Endothelial cell of umbilical vein (primary cell): ENCODE measurements around the gene REEP2. TPM values are rescaled to one million over a fixed set of nuclear protein-coding genes. Genes with fewer than 3 reads are reported as not detected.

Experiments
- BruUV-seq: library from RNA; stranded (reverse); fragments of 400-500 nt; replicated peaks from 2 replicates; lab custom pipeline; 2021; lab: Mats Ljungman, UMichigan
- CTCF ChIA-PET: fragments of 300-600, 350-600 bp; sonication (Branson Sonifier 250); formaldehyde crosslinking; loops from one replicate; lab custom pipeline; 2021; ENCODE audit warnings: antibody characterized with exemption, inconsistent platforms; lab: Charles Lee
- POLR2A ChIA-PET: fragments of 300-600, 350-600 bp; sonication (Branson Sonifier 250); formaldehyde crosslinking; loops from one replicate; lab custom pipeline; 2021; ENCODE audit warnings: antibody characterized with exemption, inconsistent platforms; lab: Charles Lee
- DNase-seq: peaks from one replicate; pipeline ENCODE4 v3.0.0-alpha.2; 2011; ENCODE audit warnings: low read depth, low spot score
- FAIRE-seq: peaks from 2 replicates; lab custom pipeline; 2011; peaks lifted over from hg19 to GRCh38; lab: Jason Lieb, UNC
- H2AFZ ChIP-seq: 2 replicates; pipeline ENCODE4 v1.6.0; 2012; ENCODE audit warnings: low read depth, low read length, control low read depth, inconsistent platforms
- H3K27ac ChIP-seq: 2 replicates; pipeline ENCODE4 v1.5.1; 2011; ENCODE audit warnings: low read depth, mild to moderate bottlenecking, control low read depth, low read length, moderate library complexity; ENCODE audit not compliant: insufficient read depth
- H3K27me3 ChIP-seq, 2 experiments: 2 replicates each; pipeline versions ENCODE4 v1.6.0 to v1.6.1; 2011; ENCODE audit warnings: low read length in 2 of 2, mixed read lengths in 1 of 2; ENCODE audit not compliant: control insufficient read depth in 2 of 2, insufficient read depth in 2 of 2
- H3K36me3 ChIP-seq, 2 experiments: 2 replicates in 1 of 2; 3 replicates in 1 of 2; pipeline ENCODE4 v1.5.1; 2011; ENCODE audit warnings: low read length in 2 of 2, mild to moderate bottlenecking in 1 of 2, moderate library complexity in 1 of 2; ENCODE audit not compliant: control insufficient read depth in 2 of 2, insufficient read depth in 2 of 2; ENCODE audit errors: extremely low read depth in 1 of 2
- H3K4me1 ChIP-seq: 3 replicates; pipeline ENCODE4 v1.5.1; 2011; ENCODE audit warnings: mild to moderate bottlenecking, low read length; ENCODE audit not compliant: control insufficient read depth, insufficient read depth; ENCODE audit errors: extremely low read depth
- H3K4me2 ChIP-seq: 2 replicates; pipeline ENCODE4 v1.6.1; 2011; ENCODE audit warnings: low read length, control low read depth, mixed read lengths; ENCODE audit not compliant: insufficient read depth
- H3K4me3 ChIP-seq, 3 experiments: fragments of 200-600 bp in 1 of 3; sonication (generic), shearing (Covaris generic) in 1 of 3; replicated peaks in 1 of 3; 2 replicates each; pipeline ENCODE4 v1.5.1; 2011 to 2016; ENCODE audit warnings: control low read depth in 3 of 3, low read length in 3 of 3, mild to moderate bottlenecking in 2 of 3, inconsistent platforms in 1 of 3, low read depth in 1 of 3, moderate library complexity in 1 of 3; ENCODE audit not compliant: insufficient read depth in 1 of 3
- H3K79me2 ChIP-seq: 2 replicates; pipeline ENCODE4 v1.6.0; 2012; ENCODE audit warnings: low read length, inconsistent platforms; ENCODE audit not compliant: control insufficient read depth, insufficient read depth
- H3K9ac ChIP-seq: replicated peaks from 2 replicates; pipeline ENCODE3; 2011; ENCODE audit warnings: low read length, control low read depth; ENCODE audit not compliant: insufficient read depth; ENCODE audit errors: extremely low read depth
- H3K9me1 ChIP-seq: replicated peaks from 3 replicates; pipeline ENCODE4 v1.6.0; 2011; ENCODE audit warnings: mild to moderate bottlenecking, low read length; ENCODE audit not compliant: control insufficient read depth, insufficient read depth; ENCODE audit errors: extremely low read depth
- H3K9me3 ChIP-seq: replicated peaks from 2 replicates; pipeline ENCODE4 v1.5.1; 2012; ENCODE audit warnings: low read length, inconsistent platforms; ENCODE audit not compliant: control insufficient read depth, insufficient read depth
- H4K20me1 ChIP-seq: replicated peaks from 2 replicates; pipeline ENCODE3; 2011; ENCODE audit warnings: mild to moderate bottlenecking, low read length; ENCODE audit not compliant: control insufficient read depth, insufficient read depth; ENCODE audit errors: extremely low read depth
- CTCF ChIP-seq, 2 donors: IDR thresholded peaks; 1 replicate in 1 of 2; 2 replicates in 1 of 2; pipeline ENCODE4 v1.5.1; 2011; ENCODE audit warnings: low read length in 2 of 2, mild to moderate bottlenecking in 2 of 2, moderate library complexity in 2 of 2, control low read depth in 1 of 2, inconsistent platforms in 1 of 2, low read depth in 1 of 2; ENCODE audit not compliant: insufficient read depth in 1 of 2; ENCODE audit errors: extremely low read depth in 1 of 2
- EZH2 ChIP-seq: IDR thresholded peaks from 2 replicates; pipeline ENCODE4 v1.6.1; 2012; ENCODE audit warnings: borderline replicate concordance, low read depth, mild to moderate bottlenecking, moderate library complexity, low read length, inconsistent platforms; ENCODE audit not compliant: severe bottlenecking
- FOS ChIP-seq: IDR thresholded peaks from 2 replicates; pipeline ENCODE4 v1.6.1; 2011; ENCODE audit warnings: mild to moderate bottlenecking, low read length, moderate library complexity, borderline replicate concordance; ENCODE audit not compliant: insufficient read depth
- GATA2 ChIP-seq: IDR thresholded peaks from 2 replicates; pipeline ENCODE4 v1.7.0; 2011; ENCODE audit warnings: low read depth, mild to moderate bottlenecking, moderate library complexity, mixed read lengths, low read length; ENCODE audit not compliant: insufficient read length, insufficient read depth
- JUN ChIP-seq: IDR thresholded peaks from 2 replicates; pipeline ENCODE4 v1.6.1; 2011; ENCODE audit warnings: borderline replicate concordance, low read depth; ENCODE audit not compliant: insufficient read length, insufficient read depth
- MAX ChIP-seq: IDR thresholded peaks from 2 replicates; pipeline ENCODE4 v1.6.1; 2011; ENCODE audit not compliant: insufficient read depth, insufficient read length
- MYC ChIP-seq: IDR thresholded peaks from one replicate; pipeline ENCODE4 v1.6.1; 2011; ENCODE audit warnings: mild to moderate bottlenecking, low read depth, low read length
- POLR2A ChIP-seq: IDR thresholded peaks from 2 replicates; pipeline ENCODE4 v1.6.1; 2012; ENCODE audit warnings: low read depth, mild to moderate bottlenecking, control low read depth, low read length
- POLR2AphosphoS5 ChIP-seq: IDR thresholded peaks from 2 replicates; pipeline ENCODE4 v1.6.1; 2012; ENCODE audit warnings: low read depth, mild to moderate bottlenecking, control low read depth, low read length, moderate library complexity; ENCODE audit not compliant: insufficient read depth
- dilution Hi-C: fragments of 300-500 bp; cut with MboI; formaldehyde crosslinking; loops from one replicate; pipeline ENCODE4 v1.15.0; 2019; ENCODE audit warnings: low sequenced_read_pairs; ENCODE audit not compliant: extremely low pct_ligation_motif_present
- intact Hi-C: fragments of 100-400 bp; cut with micrococcal nuclease; formaldehyde crosslinking; loops from one replicate; pipeline ENCODE4 v1.10.0; 2022
- polyA plus RNA-seq, 4 experiments: library from polyadenylated mRNA; depleted of rRNA in 3 of 4; stranded (reverse) in 3 of 4; unstranded in 1 of 4; fragments of >200 nt; gene quantifications; 2 replicates each; pipeline versions ENCODE4 v1.2.1 to v1.2.3, GENCODE V29; 2011 to 2012; ENCODE audit warnings: missing spikeins in 1 of 4
- total RNA-seq: library from RNA; stranded (reverse); gene quantifications from 2 replicates; pipeline ENCODE4 v1.2.3, GENCODE V29; 2021

Gene REEP2
- total and polyA plus RNA-seq, 2 donors (not counting 3 experiments of a cell fraction or from before 2014, with no cell fraction given): 4.0 to 4.8 TPM

- POLR2A ChIA-PET: interaction anchor here (1.4 kb wide), 1 partner anchor 9 kb away, joined by 3 read pairs; the partner anchor contains the start of gene REEP2
- no peak for DNase-seq
- Histone ChIP-seq H3K4me1 (no peaks in the 10 kb centered on the region), H3K36me3 (no peaks in the 10 kb centered on the region), H3K79me2 (no peaks in the 10 kb centered on the region), H3K4me3 (no peak overlapping the region), H3K27ac (no peak overlapping the region), H3K9me1 (no peaks in the 10 kb centered on the region), H3K9me3 (no peaks in the 10 kb centered on the region), H3K9ac (no peak overlapping the region), H3K4me2 (no peak overlapping the region), H4K20me1 (no peaks in the 10 kb centered on the region), H2AFZ (no peak overlapping the region), H3K27me3 (no peaks in the 10 kb centered on the region)
- no peak for FAIRE-seq
- dilution Hi-C loops (no loop called here), intact Hi-C loops (no loop called here)
- BruUV-seq: no TSS peak
- CTCF ChIA-PET: interaction anchor here (0.9 to 9.4 kb wide), 11 partner anchors 9 to 99 kb away, joined by 3 to 207 read pairs (median 6); partner anchors contain the start of genes EGR1 and REEP2
- TF ChIP-seq FOS (no peak), CTCF (IDR thresholded peaks at IDR 0.05; ENCODE audit: extremely low read depth in 1 of 2, insufficient read depth in 1 of 2, low read depth in 1 of 2, low read length in 2 of 2) (no peak), GATA2 (no peak), MYC (no peak), MAX (no peak), POLR2A (no peak), POLR2AphosphoS5 (no peak), EZH2 (no peak), JUN (no peak)
These were observed 9.2 kb downstream of the REEP2 start for GRCh38 chr5:138448070-138448469.
